PC-9 (cell line): ENCODE measurements around the gene CLEC16A.

Source experiments
- CTCF ChIP-seq: fragments of 200-600 bp; sonication (generic); conservative IDR thresholded peaks from 2 replicates; pipeline ENCODE4 v1.6.1; 2017; ENCODE audit warnings: mixed run types, antibody characterized with exemption, mild to moderate bottlenecking, moderate library complexity
- EZH2 ChIP-seq: fragments of 200-600 bp; sonication (generic); IDR thresholded peaks from 2 replicates; pipeline ENCODE4 v1.8.0; 2017; ENCODE audit warnings: antibody characterized with exemption, low read depth

GRCh38 chr16:10931134-10931533 lies 13.2 kb upstream of the CLEC16A start:
- TF ChIP-seq CTCF, result no peak
- no peak for TF ChIP-seq EZH2
